ENCODE data around the gene DMWD.
"Not testable (repeated sequence)": the region's sequence is repeated elsewhere in the genome, so short reads cannot be mapped to it uniquely, and the experiment has no call there.

The DMWD gene

GRCh38 chr19:45816236-45817009 is 23.8 kb upstream of the DMWD start:
- no peak for DNase-seq (ENCODE audit: low spot score)

- DNase-seq (ENCODE audit: low spot score), result no peak
Measured at GRCh38 chr19:45815481-45816216, 23.0 kb upstream of the DMWD start.

- DNase-seq (ENCODE audit: low spot score), result no peak
Measured at GRCh38 chr19:45814851-45815480, 22.3 kb upstream of the DMWD start, which contains the start of gene RSPH6A. RSPH6A (minus strand) TSS chr19:45815308; CDS start chr19:45815176, 132 bp downstream.

GRCh38 chr19:45814166-45814780 is 21.6 kb upstream of the DMWD start:
- DNase-seq (ENCODE audit: low spot score), result no peak

GRCh38 chr19:45812297-45812696 is 19.7 kb upstream of the DMWD start:
- DNase-seq (ENCODE audit: low spot score), result no peak

- DNase-seq (ENCODE audit: low spot score), result no peak
Measured at GRCh38 chr19:45809643-45810159, 17.1 kb upstream of the DMWD start.

- DNase-seq (ENCODE audit: low spot score), result no peak
Measured at GRCh38 chr19:45805719-45806118, 13.1 kb upstream of the DMWD start.

- DNase-seq (ENCODE audit: low spot score), result no peak
Measured at GRCh38 chr19:45804959-45805230, 12.2 kb upstream of the DMWD start.

- DNase-seq (ENCODE audit: low spot score), result no peak
Measured at GRCh38 chr19:45804140-45804958, 11.7 kb upstream of the DMWD start.

GRCh38 chr19:45801603-45802175 is 9.0 kb upstream of the DMWD start:
- DNase-seq (ENCODE audit: low spot score), result no peak

- no peak for DNase-seq (ENCODE audit: low spot score)
Measured at GRCh38 chr19:45800070-45800553, 7.5 kb upstream of the DMWD start.

- DNase-seq (ENCODE audit: low spot score), result not testable (repeated sequence)
Measured at GRCh38 chr19:45799541-45799940, 6.9 kb upstream of the DMWD start.

GRCh38 chr19:45798995-45799517 is 6.4 kb upstream of the DMWD start:
- DNase-seq (ENCODE audit: low spot score), result peak; percentile 65

GRCh38 chr19:45794627-45795026 is 2.0 kb upstream of the DMWD start:
- DNase-seq (ENCODE audit: low spot score), result no peak

GRCh38 chr19:45793876-45794275 is 1.2 kb upstream of the DMWD start:
- no peak for DNase-seq (ENCODE audit: low spot score)

GRCh38 chr19:45793178-45793564 is 526 bp upstream of the DMWD start:
- no peak for DNase-seq (ENCODE audit: low spot score)

GRCh38 chr19:45791744-45792469 is 738 bp downstream of the DMWD start:
- DNase-seq (ENCODE audit: low spot score), result no peak

- DNase-seq (ENCODE audit: low spot score), result peak; percentile 62
Measured at GRCh38 chr19:45790942-45791341, 1.7 kb downstream of the DMWD start.

- no peak for DNase-seq (ENCODE audit: low spot score)
Measured at GRCh38 chr19:45789035-45789786, 3.4 kb downstream of the DMWD start.

All from Ammon's horn (tissue), 1 donor.